ENCODE results near the gene SUCLG2.

- TF ChIP-seq REST (IDR thresholded peaks at IDR 0.05): no peak
- no peak for TF ChIP-seq MAFK (IDR thresholded peaks at IDR 0.05; ENCODE audit: partially characterized antibody)
These were observed 89.4 kb downstream of the SUCLG2 start for GRCh38 chr3:67564973-67565372.
